CD4-positive, alpha-beta T cell (primary cell): ENCODE measurements around the gene HORMAD2. TPM values are rescaled to one million over a fixed set of nuclear protein-coding genes. Genes with fewer than 3 reads are reported as not detected.

Experiments used
- ATAC-seq: fragments of 200-7000 bp; cut with Tn5 transposase; one replicate; pipeline ENCODE4 v1.10.0; 2022; ENCODE audit warnings: mild to moderate bottlenecking; ENCODE audit not compliant: poor library complexity
- CTCF ChIA-PET: fragments of 350-600 bp; sonication (Branson Sonifier 250); formaldehyde crosslinking; loops from one replicate; lab custom pipeline; 2021; ENCODE audit warnings: antibody characterized with exemption, inconsistent platforms; lab: Charles Lee
- POLR2A ChIA-PET: fragments of 350-600 bp; sonication (Branson Sonifier 250); formaldehyde crosslinking; loops from one replicate; lab custom pipeline; 2021; ENCODE audit warnings: antibody characterized with exemption, inconsistent platforms; lab: Charles Lee
- DNase-seq, 14 experiments: peaks; one replicate each; pipeline ENCODE4 v3.0.0-alpha.2; 2013 to 2020; ENCODE audit warnings: mixed read lengths in 2 of 14
- H3K27ac ChIP-seq, 2 donors: one replicate each; pipeline versions ENCODE4 v1.5.1 to v1.7.0; 2013; ENCODE audit warnings: low read length in 2 of 2, low read depth in 1 of 2, mild to moderate bottlenecking in 1 of 2
- H3K27me3 ChIP-seq, 2 experiments: 1 replicate in 1 of 2; 2 replicates in 1 of 2; pipeline versions ENCODE4 v1.6.1 to v1.7.0; 2013; ENCODE audit warnings: low read length in 2 of 2, control low read depth in 1 of 2, mild to moderate bottlenecking in 1 of 2, moderate library complexity in 1 of 2; ENCODE audit not compliant: insufficient read depth in 2 of 2, control insufficient read depth in 1 of 2
- H3K36me3 ChIP-seq: one replicate; pipeline ENCODE4 v1.6.1; 2013; ENCODE audit warnings: low read length, control low read depth; ENCODE audit not compliant: insufficient read depth
- H3K4me1 ChIP-seq: one replicate; pipeline ENCODE4 v1.6.1; 2013; ENCODE audit warnings: low read length, control low read depth; ENCODE audit not compliant: insufficient read depth
- H3K4me3 ChIP-seq: one replicate; pipeline ENCODE4 v1.5.1; 2013; ENCODE audit warnings: mild to moderate bottlenecking, low read length, moderate library complexity
- H3K9me3 ChIP-seq, 2 experiments: 1 replicate in 1 of 2; 2 replicates in 1 of 2; pipeline versions ENCODE4 v1.6.1 to v1.7.0; 2013; ENCODE audit warnings: low read length in 2 of 2, mild to moderate bottlenecking in 2 of 2, control low read depth in 1 of 2, moderate library complexity in 1 of 2; ENCODE audit not compliant: control insufficient read depth in 1 of 2, insufficient read depth in 1 of 2
- H3K27ac Mint-ChIP-seq: one replicate; pipeline ENCODE4 v1.8.0; 2020; ENCODE audit warnings: mixed read lengths
- H3K27me3 Mint-ChIP-seq: one replicate; pipeline ENCODE4 v1.8.0; 2021; ENCODE audit warnings: mixed read lengths
- H3K36me3 Mint-ChIP-seq: one replicate; pipeline ENCODE4 v1.8.0; 2021; ENCODE audit warnings: low read depth, mixed read lengths
- H3K4me1 Mint-ChIP-seq: one replicate; pipeline ENCODE4 v1.8.0; 2021; ENCODE audit warnings: low read depth, mixed read lengths
- H3K4me3 Mint-ChIP-seq: one replicate; pipeline ENCODE4 v1.8.0; 2020; ENCODE audit warnings: mild to moderate bottlenecking, mixed read lengths
- H3K9me3 Mint-ChIP-seq: one replicate; pipeline ENCODE4 v1.8.0; 2020; ENCODE audit warnings: mixed read lengths
- CTCF ChIP-seq: fragments of 200-600 bp; IDR thresholded peaks from one replicate; pipeline ENCODE4 v1.8.0; 2022; ENCODE audit warnings: antibody characterized with exemption, mild to moderate bottlenecking
- intact Hi-C, 2 experiments: fragments of 100-400 bp; cut with DNase I in 1 of 2; cut with micrococcal nuclease in 1 of 2; formaldehyde crosslinking; loops; one replicate each; pipeline versions ENCODE4 v1.15.1 to v1.9.0; 2023 to 2025; cut with DNase I, micrococcal nuclease
- total RNA-seq, 174 experiments: library from RNA in 2 of 174; stranded (reverse) in 2 of 174; gene quantifications; one replicate each; pipeline ENCODE4 v1.2.3 and lab custom pipeline; 2021 to 2026

HORMAD2 gene
- total RNA-seq, 2 experiments from 2014 or later = not detected

- POLR2A ChIA-PET = no interaction called here
- H3K36me3 ChIP-seq = no peaks in the 10 kb centered on the region
- intact Hi-C loops = no loop called here
- DNase-seq (peak in 1 of 14 experiments; percentile 13), ATAC-seq (no peak)
- H3K9me3 Mint-ChIP-seq = no peaks in the 10 kb centered on the region
- H3K27ac ChIP-seq = no peak overlapping the region
- H3K36me3 Mint-ChIP-seq = no peaks in the 10 kb centered on the region
- H3K4me1 Mint-ChIP-seq = peaks cover 9% of the 10 kb centered on the region
- H3K4me3 Mint-ChIP-seq = no peak overlapping the region
- no peak overlapping the region for H3K4me3 ChIP-seq
- peaks cover 2% of the 10 kb centered on the region for H3K4me1 ChIP-seq
- H3K27ac Mint-ChIP-seq = peak overlapping the region; percentile 47
- CTCF ChIA-PET = no interaction called here
- TF ChIP-seq CTCF = no peak
- no peaks in the 10 kb centered on the region for H3K27me3 Mint-ChIP-seq
- no peaks in the 10 kb centered on the region for H3K27me3 ChIP-seq
- H3K9me3 ChIP-seq = no peaks in the 10 kb centered on the region
Observed at GRCh38 chr22:30161051-30161469, 80.8 kb downstream of the HORMAD2 start.

- Mint-ChIP-seq H3K36me3 (no peaks in the 10 kb centered on the region), H3K4me1 (no peaks in the 10 kb centered on the region), H3K27me3 (no peaks in the 10 kb centered on the region), H3K4me3 (no peak overlapping the region), H3K27ac (no peak overlapping the region), H3K9me3 (no peaks in the 10 kb centered on the region)
- H3K27ac ChIP-seq = no peak overlapping the region
- intact Hi-C loops = no loop called here
- CTCF ChIA-PET = no interaction called here
- no peaks in the 10 kb centered on the region for H3K36me3 ChIP-seq
- no peaks in the 10 kb centered on the region for H3K9me3 ChIP-seq
- H3K27me3 ChIP-seq = no peaks in the 10 kb centered on the region
- POLR2A ChIA-PET = no interaction called here
- DNase-seq (no peak), ATAC-seq (no peak)
- no peak overlapping the region for H3K4me3 ChIP-seq
- H3K4me1 ChIP-seq = peaks cover 13% of the 10 kb centered on the region
- no peak for TF ChIP-seq CTCF
Observed at GRCh38 chr22:30167296-30167695, 87.0 kb downstream of the HORMAD2 start.

GRCh38 chr22:30167734-30168133, 87.5 kb downstream of the HORMAD2 start:
- DNase-seq = no peak
- no peaks in the 10 kb centered on the region for H3K9me3 Mint-ChIP-seq
- no peaks in the 10 kb centered on the region for H3K36me3 ChIP-seq
- H3K27me3 Mint-ChIP-seq = no peaks in the 10 kb centered on the region
- no peaks in the 10 kb centered on the region for H3K27me3 ChIP-seq
- ATAC-seq = no peak
- no peak overlapping the region for H3K27ac ChIP-seq
- no peak for TF ChIP-seq CTCF
- no peak overlapping the region for H3K27ac Mint-ChIP-seq
- no peaks in the 10 kb centered on the region for H3K9me3 ChIP-seq
- no peaks in the 10 kb centered on the region for H3K36me3 Mint-ChIP-seq
- intact Hi-C loops = no loop called here
- H3K4me1 Mint-ChIP-seq = no peaks in the 10 kb centered on the region
- no peak overlapping the region for H3K4me3 ChIP-seq
- peaks cover 13% of the 10 kb centered on the region for H3K4me1 ChIP-seq
- CTCF ChIA-PET = no interaction called here
- H3K4me3 Mint-ChIP-seq = no peak overlapping the region
- POLR2A ChIA-PET = interaction anchor here (1.2 kb wide), 1 partner anchor 14 kb away, joined by 3 read pairs; no protein-coding TSS in a partner anchor
